Measurements from ENCODE around the gene CEACAM5. TPM values are rescaled to one million over a fixed set of nuclear protein-coding genes. Genes with fewer than 3 reads are reported as not detected.
A peak's percentile ranks its signal among the peaks of the same experiment; 100 is the strongest.
"Not testable (repeated sequence)": the region's sequence is repeated elsewhere in the genome, so short reads cannot be mapped to it uniquely, and the experiment has no call there.

The CEACAM5 gene
- polyA plus RNA-seq, 3 donors = 0.23 TPM; not detected in 2

GRCh38 chr19:41699231-41699967, 9.0 kb upstream of the CEACAM5 start:
- DNase-seq (ENCODE audit: extremely low read depth in 1 of 11, low read depth in 9 of 11, low spot score in 4 of 11) = no peak

- DNase-seq (ENCODE audit: extremely low read depth in 1 of 11, low read depth in 9 of 11, low spot score in 4 of 11) = no peak
Measured at GRCh38 chr19:41699968-41700323, 8.5 kb upstream of the CEACAM5 start.

DNA sequence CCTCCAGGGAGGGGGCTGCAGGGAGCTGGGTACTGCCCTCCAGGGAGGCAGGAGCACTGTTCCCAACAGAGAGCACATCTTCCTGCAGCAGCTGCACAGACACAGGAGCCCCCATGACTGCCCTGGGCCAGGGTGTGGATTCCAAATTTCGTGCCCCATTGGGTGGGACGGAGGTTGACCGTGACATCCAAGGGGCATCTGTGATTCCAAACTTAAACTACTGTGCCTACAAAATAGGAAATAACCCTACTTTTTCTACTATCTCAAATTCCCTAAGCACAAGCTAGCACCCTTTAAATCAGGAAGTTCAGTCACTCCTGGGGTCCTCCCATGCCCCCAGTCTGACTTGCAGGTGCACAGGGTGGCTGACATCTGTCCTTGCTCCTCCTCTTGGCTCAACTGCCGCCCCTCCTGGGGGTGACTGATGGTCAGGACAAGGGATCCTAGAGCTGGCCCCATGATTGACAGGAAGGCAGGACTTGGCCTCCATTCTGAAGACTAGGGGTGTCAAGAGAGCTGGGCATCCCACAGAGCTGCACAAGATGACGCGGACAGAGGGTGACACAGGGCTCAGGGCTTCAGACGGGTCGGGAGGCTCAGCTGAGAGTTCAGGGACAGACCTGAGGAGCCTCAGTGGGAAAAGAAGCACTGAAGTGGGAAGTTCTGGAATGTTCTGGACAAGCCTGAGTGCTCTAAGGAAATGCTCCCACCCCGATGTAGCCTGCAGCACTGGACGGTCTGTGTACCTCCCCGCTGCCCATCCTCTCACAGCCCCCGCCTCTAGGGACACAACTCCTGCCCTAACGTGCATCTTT, 7.8 kb upstream of the CEACAM5 start:
- no peak for DNase-seq (ENCODE audit: extremely low read depth in 1 of 11, low read depth in 9 of 11, low spot score in 4 of 11)

DNA sequence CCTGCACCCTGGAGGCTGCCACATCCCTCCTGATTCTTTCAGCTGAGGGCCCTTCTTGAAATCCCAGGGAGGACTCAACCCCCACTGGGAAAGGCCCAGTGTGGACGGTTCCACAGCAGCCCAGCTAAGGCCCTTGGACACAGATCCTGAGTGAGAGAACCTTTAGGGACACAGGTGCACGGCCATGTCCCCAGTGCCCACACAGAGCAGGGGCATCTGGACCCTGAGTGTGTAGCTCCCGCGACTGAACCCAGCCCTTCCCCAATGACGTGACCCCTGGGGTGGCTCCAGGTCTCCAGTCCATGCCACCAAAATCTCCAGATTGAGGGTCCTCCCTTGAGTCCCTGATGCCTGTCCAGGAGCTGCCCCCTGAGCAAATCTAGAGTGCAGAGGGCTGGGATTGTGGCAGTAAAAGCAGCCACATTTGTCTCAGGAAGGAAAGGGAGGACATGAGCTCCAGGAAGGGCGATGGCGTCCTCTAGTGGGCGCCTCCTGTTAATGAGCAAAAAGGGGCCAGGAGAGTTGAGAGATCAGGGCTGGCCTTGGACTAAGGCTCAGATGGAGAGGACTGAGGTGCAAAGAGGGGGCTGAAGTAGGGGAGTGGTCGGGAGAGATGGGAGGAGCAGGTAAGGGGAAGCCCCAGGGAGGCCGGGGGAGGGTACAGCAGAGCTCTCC, 6.9 kb upstream of the CEACAM5 start:
- no peak for DNase-seq (ENCODE audit: extremely low read depth in 1 of 11, low read depth in 9 of 11, low spot score in 4 of 11)

GRCh38 chr19:41702171-41702651, 6.2 kb upstream of the CEACAM5 start:
- no peak for DNase-seq (ENCODE audit: extremely low read depth in 1 of 11, low read depth in 9 of 11, low spot score in 4 of 11)

DNA sequence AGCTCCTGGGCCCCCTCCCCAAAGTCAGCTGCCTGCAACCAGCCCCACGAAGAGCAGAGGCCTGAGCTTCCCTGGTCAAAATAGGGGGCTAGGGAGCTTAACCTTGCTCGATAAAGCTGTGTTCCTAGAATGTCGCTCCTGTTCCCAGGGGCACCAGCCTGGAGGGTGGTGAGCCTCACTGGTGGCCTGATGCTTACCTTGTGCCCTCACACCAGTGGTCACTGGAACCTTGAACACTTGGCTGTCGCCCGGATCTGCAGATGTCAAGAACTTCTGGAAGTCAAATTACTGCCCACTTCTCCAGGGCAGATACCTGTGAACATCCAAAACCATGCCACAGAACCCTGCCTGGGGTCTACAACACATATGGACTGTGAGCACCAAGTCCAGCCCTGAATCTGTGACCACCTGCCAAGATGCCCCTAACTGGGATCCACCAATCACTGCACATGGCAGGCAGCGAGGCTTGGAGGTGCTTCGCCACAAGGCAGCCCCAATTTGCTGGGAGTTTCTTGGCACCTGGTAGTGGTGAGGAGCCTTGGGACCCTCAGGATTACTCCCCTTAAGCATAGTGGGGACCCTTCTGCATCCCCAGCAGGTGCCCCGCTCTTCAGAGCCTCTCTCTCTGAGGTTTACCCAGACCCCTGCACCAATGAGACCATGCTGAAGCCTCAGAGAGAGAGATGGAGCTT, 4.7 kb upstream of the CEACAM5 start:
- DNase-seq (ENCODE audit: extremely low read depth in 1 of 11, low read depth in 9 of 11, low spot score in 4 of 11) = no peak

GRCh38 chr19:41705393-41706174, 2.8 kb upstream of the CEACAM5 start:
- DNase-seq (ENCODE audit: extremely low read depth in 1 of 11, low read depth in 9 of 11, low spot score in 4 of 11) = peak in 10 of 11 donors; percentile 8 to 38 (median 30)

DNA sequence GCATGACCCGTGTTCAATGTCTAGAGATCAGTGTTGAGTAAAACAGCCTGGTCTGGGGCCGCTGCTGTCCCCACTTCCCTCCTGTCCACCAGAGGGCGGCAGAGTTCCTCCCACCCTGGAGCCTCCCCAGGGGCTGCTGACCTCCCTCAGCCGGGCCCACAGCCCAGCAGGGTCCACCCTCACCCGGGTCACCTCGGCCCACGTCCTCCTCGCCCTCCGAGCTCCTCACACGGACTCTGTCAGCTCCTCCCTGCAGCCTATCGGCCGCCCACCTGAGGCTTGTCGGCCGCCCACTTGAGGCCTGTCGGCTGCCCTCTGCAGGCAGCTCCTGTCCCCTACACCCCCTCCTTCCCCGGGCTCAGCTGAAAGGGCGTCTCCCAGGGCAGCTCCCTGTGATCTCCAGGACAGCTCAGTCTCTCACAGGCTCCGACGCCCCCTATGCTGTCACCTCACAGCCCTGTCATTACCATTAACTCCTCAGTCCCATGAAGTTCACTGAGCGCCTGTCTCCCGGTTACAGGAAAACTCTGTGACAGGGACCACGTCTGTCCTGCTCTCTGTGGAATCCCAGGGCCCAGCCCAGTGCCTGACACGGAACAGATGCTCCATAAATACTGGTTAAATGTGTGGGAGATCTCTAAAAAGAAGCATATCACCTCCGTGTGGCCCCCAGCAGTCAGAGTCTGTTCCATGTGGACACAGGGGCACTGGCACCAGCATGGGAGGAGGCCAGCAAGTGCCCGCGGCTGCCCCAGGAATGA, 1.5 kb upstream of the CEACAM5 start:
- DNase-seq (ENCODE audit: extremely low read depth in 1 of 11, low read depth in 9 of 11, low spot score in 4 of 11) = no peak

GRCh38 chr19:41707502-41707812, 969 bp upstream of the CEACAM5 start:
- no peak for DNase-seq (ENCODE audit: extremely low read depth in 1 of 11, low read depth in 9 of 11, low spot score in 4 of 11)

- no peak for DNase-seq (ENCODE audit: extremely low read depth in 1 of 11, low read depth in 9 of 11, low spot score in 4 of 11)
Measured at GRCh38 chr19:41707871-41708371, 505 bp upstream of the CEACAM5 start.

GRCh38 chr19:41709516-41709915, 1.1 kb downstream of the CEACAM5 start:
- DNase-seq (ENCODE audit: extremely low read depth in 1 of 11, low read depth in 9 of 11, low spot score in 4 of 11) = not testable (repeated sequence)

- no peak for DNase-seq (ENCODE audit: extremely low read depth in 1 of 11, low read depth in 9 of 11, low spot score in 4 of 11)
Measured at GRCh38 chr19:41709951-41710645, 1.7 kb downstream of the CEACAM5 start.

DNA sequence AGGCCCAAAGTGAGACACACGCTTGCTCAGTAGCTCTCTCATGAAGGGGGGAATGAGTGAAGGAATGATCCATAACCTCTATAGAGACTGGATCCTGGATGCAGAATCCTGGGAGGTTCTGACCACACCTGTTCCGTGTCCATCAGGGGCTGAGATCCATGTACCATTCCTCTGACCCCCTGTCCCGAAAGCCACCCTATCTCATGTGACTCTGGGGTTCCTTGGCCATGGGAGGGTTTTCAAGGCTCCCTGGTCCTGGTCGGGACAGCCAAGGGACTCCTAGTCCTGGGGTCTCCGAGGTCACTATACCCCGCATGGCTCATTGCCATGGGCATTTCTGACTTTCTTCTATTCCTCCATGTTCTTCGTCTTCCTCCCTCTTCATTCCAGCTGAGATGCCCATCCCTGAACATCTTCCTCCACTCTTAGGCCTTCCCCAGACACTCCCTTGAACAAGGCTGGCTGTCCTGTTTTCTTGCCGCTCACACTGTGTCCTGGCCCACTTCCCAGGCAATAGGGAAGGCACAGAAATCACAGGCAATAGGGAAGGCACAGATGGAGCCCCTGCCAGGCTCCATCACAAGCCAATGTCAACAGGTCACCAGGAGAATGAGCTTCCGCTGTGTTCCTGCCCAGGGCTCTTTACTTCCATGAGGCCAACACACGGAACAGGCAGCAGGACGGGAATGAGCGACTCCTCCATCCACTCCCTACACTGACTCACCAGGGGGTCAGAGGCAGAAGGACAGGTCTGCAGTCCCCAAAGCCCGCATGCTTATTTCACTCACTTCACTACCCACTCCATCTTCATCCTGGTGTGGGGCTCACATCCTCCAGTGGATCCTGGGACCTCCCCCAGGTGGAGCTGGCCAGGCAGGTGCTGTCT, 3.2 kb downstream of the CEACAM5 start:
- DNase-seq (ENCODE audit: extremely low read depth in 1 of 11, low read depth in 9 of 11, low spot score in 4 of 11) = no peak

- no peak for DNase-seq (ENCODE audit: extremely low read depth in 1 of 11, low read depth in 9 of 11, low spot score in 4 of 11)
Measured at GRCh38 chr19:41714598-41714997, 6.2 kb downstream of the CEACAM5 start.

DNA sequence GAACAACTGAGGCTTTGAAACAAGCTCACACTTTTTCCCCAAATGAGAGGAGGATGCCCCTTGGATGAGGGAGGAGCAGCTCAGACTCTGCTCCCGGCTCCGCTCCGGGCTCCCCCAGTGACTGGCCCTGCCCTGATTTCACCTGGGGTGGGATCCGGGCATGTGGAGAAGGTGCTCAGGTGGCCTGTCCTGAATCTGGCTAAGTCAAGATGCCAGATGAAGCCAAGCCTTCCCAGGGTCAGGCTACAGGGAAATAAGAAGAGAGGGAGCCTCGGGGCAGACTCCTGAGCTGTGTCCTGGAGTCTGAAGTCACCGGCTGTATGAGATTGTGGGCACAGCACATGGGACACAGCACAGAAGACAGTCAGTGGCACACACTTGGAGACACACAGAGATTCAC, 10.3 kb downstream of the CEACAM5 start:
- DNase-seq (ENCODE audit: extremely low read depth in 1 of 11, low read depth in 9 of 11, low spot score in 4 of 11) = no peak

DNA sequence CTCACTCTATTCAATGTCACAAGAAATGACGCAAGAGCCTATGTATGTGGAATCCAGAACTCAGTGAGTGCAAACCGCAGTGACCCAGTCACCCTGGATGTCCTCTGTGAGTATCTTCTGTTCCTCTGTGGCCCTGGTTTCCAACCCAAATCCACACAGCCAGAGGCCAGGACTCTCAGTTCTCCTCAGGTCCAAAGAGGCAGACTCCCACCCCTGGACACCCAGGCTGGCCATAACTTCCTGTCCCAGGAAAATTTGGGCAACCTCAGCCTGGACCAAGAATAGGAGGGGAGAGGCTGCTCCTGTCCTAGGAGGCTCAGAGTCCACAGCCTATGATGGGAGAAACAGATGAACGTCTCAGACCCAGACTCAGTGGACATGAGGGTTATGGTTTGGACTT, 11.7 kb downstream of the CEACAM5 start:
- no peak for DNase-seq (ENCODE audit: extremely low read depth in 1 of 11, low read depth in 9 of 11, low spot score in 4 of 11)

All from renal cortex interstitium (tissue), 11 donors.